GM12891 (cell line): Measurements from ENCODE around the gene CARD19.

Experiments used
- PAX5 ChIP-seq: IDR thresholded peaks from 2 replicates; pipeline ENCODE4 v1.6.1; 2011; ENCODE audit warnings: low read length, moderate library complexity, mild to moderate bottlenecking; ENCODE audit not compliant: insufficient read depth, severe bottlenecking
- POLR2A ChIP-seq: IDR thresholded peaks from 2 replicates; pipeline ENCODE4 v1.6.1; 2011; ENCODE audit warnings: low read depth, low read length, control low read depth
- POLR2AphosphoS5 ChIP-seq: IDR thresholded peaks from 2 replicates; pipeline ENCODE4 v1.6.1; 2011; ENCODE audit warnings: low read depth, low read length, control low read depth
- POU2F2 ChIP-seq: IDR thresholded peaks from 2 replicates; pipeline ENCODE4 v1.6.1; 2011; ENCODE audit warnings: low read depth, mild to moderate bottlenecking, control low read depth, low read length, moderate library complexity
- SPI1 ChIP-seq: IDR thresholded peaks from 2 replicates; pipeline ENCODE4 v1.6.1; 2011; ENCODE audit warnings: low read depth, low read length, control low read depth
- TAF1 ChIP-seq: IDR thresholded peaks from 2 replicates; pipeline ENCODE4 v1.6.1; 2011; ENCODE audit warnings: low read depth, low read length, control low read depth

- TF ChIP-seq POLR2A: no peak
- TF ChIP-seq TAF1: no peak
- TF ChIP-seq POLR2AphosphoS5: no peak
- TF ChIP-seq POU2F2: no peak
- no peak for TF ChIP-seq SPI1
- no peak for TF ChIP-seq PAX5
Observed at GRCh38 chr9:93093877-93094657, 1.9 kb upstream of the CARD19 start.
